GM19397 (cell line): ENCODE results near the gene ACP5.
"Not testable (repeated sequence)": the region's sequence is repeated elsewhere in the genome, so short reads cannot be mapped to it uniquely, and the experiment has no call there.

Experiments
- ATAC-seq: cut with Tn5 transposase; IDR thresholded peaks from one replicate; pipeline ENCODE4 v1.9.1; 2021; ENCODE audit warnings: mild to moderate bottlenecking, moderate library complexity; ENCODE audit not compliant: unreplicated experiment

The ACP5 gene

DNA sequence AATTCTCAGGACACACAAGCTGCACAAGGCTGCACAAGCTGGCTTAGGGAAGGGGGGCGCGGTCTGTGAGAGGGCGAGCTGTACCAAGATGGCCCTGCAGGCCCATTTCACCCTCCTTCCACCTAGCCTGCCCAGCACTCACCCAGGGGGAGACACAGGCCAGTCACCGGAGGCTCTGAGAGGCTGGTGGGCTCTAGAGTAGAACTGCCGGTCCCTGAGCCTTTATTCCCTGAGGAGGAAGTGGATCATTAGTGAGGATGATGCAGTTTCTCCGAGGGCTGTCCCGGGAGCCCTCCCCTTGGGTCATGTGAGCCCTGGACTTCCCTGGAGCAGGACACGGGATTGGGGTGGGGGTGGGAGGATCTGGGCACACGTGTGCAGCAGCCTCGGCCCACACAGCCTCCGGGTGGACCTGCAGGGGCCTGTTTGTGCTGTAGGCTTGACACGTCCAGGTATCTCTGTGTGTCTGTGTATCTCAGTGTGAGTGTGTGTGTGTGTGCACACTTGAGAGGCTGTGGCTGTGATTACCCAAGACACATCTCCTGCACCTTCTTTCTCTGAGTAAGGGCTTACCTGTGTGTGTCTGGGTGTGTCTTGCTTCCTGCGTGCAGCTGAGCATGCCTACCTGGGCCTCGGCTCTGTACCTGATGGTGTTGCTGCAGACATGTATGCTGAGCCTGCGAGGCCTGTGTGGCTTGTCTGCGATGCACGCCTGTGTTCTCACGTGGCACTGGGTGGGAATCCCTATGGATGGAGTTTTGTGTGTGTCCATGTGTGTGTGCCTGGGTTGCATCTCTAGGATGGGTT lies at the start of gene ACP5:
TSS of gene ACP5 (minus strand) at position 195 of the 807 bp plus-strand sequence. CDS start 328 bp downstream, outside the sequence.
- ATAC-seq: no peak

DNA sequence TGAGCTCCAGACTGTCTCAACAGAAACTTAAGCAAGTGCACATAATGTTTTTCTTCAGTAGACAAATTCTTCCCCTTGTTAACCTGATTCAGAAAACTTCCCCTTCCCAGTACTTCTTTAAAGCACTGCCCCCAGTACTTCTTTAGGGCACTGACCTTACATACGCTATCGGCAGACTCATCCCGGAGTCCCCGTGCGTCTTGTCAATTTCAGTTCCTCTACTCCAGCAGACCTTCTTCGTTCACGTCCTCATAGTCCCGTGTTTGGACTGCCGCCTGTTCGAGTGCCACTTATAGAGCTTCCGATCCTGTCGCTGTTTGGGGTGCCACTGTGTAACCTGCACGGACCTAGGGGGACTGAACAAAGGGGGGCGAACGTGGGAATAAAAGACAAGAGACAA lies 48.8 kb upstream of the ACP5 start:
- no peak for ATAC-seq

DNA sequence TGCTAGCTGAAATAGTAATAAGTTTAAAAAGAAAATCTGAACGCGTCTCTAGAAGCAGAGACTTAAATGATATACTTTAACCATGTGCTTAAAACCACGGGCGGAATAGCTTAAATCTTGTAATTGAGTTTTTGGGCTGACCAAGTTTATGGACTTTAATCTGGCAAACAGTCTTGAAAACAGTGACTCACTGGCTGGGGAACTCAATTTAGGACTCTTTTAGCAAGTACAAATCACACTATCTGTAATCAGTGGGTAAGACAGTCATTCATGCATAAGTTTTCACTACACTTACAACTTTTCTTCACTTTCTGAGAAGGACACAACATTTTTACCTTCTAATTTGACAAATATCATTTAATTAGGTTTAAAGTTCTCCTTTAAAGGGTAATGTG lies 46.6 kb upstream of the ACP5 start:
- no peak for ATAC-seq

DNA sequence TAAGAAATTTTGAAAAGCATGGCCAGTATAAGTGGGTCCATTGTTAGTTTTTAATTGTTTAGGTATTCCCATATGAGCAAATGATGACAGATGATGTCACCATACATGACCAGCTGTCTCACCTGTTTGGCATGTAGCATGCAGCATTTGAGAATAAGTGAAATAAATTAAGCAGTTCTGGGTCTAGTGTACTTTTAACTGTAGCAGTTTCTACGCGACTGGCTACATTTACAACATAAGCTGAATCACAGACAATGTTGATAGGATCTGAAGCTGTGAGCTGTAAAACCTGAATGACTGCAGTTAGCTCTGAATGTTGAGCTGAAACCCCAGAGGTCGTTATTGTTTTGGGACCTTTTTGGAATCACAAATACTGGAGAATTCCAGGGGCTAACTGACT lies 45.0 kb upstream of the ACP5 start:
- ATAC-seq: not testable (repeated sequence)

DNA sequence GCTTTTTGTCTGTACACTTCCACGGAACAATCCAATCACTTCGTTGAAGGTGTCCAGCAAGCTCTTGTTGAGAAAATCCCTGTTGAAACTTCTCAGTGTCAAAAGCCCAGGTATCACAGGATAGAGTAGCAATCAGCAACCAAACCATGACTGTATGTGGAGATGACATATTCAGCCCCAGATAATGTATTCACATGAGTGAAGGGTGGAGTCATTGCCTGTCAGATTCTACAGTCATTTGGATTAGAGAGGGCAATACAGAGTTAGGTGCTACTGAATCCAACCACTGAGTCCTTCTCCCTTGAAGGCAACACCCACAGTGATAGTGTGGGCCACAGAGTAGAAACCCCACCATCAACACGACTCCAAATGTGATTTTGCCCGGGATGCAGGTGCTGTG lies 43.1 kb upstream of the ACP5 start:
- ATAC-seq: no peak

DNA sequence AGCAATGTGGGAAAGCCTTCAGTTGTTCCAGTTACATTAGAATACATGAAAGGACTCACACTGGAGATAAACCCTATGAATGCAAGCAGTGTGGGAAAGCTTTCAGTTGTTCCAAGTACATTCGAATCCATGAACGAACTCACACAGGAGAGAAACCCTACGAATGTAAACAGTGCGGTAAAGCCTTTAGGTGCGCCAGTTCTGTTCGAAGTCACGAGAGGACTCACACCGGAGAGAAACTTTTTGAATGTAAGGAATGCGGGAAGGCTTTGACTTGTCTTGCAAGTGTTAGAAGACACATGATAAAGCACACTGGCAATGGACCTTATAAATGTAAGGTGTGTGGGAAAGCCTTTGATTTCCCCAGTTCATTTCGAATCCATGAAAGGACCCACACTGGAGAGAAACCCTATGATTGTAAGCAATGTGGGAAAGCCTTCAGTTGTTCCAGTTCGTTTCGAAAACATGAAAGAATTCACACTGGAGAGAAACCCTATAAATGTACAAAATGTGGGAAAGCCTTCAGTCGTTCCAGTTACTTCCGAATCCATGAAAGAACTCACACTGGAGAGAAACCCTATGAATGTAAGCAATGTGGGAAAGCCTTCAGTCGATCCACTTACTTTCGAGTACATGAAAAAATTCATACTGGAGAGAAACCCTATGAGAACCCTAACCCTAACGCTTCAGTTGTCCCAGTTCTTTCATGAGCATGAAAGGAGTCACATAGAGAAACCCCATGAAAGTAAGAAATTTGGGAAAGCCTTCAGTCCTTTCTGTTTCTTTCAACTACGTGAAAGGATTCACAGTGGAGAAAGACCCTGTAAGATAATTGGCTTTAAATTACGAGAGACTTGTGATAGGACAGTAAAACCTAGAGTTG lies 40.0 kb upstream of the ACP5 start:
- no peak for ATAC-seq

DNA sequence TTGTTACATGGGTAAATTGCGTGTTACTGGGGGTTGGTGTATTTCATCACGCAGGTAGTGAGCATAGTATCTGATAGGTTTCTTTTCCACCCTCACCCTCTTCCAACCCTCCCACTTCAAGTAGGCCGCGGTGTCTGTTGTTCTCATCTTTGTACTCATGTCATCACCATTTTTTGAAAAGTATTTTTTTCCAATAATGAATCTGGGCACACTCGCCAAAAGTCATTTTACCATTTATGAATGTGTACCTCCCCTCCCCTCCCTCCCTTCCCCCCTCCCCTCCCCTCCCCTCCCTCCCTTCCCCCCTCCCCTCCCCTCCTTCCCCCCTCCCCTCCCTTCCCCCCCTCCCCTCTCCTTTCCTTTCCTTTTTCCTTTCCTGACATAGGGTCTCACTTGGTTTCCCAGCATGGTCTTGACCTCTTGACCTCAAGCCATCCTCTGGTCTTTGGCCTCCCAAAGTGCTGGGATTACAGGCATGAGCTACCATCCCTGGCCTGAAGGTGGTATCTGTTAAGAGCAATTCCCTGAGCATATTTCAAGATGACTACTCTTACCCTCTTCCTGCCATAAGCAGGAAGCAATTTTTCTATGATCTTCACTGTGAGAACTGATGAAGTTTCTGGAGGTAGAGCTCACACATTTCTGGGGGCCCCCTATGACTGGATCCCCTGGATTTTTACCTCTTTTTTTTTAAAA lies 35.5 kb upstream of the ACP5 start:
- no peak for ATAC-seq

DNA sequence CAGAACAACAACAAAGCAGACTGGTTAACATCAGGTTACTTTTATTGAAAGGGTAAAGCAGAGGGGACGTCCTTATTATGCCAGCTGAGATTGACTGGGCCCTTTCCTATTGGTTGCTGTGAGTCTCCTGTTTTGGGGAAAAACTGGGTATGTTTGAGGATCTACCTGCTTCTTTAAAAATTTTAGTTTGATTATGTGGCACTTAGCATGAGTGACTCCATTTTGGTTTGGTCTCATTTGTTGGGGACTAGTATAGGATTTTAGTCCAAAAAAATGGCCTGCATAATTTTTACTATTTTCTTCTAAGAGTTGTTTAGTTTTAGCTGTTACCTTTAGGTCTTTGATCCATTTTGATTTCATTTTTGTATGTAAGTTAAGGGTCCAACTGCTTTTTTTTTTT lies 34.3 kb upstream of the ACP5 start:
- ATAC-seq: no peak

DNA sequence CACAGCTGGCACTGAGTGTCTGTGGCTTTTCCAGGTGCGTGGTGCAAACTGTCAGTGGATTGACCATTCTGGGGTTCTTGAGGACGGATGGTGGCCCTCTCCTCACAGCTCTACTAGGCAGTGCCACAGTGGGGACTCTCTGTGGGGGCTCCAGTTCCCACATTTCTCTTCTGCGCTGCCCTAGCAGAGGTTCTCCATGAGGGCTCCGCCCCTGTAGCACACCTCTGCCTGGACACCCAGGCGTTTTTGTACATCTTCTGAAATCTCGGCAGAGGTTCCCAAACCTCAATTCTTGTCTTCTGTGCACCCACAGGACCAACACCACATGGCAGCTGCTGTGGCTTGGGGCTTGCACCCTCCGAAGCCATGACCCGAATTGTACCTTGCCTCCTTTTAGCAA lies 29.0 kb upstream of the ACP5 start:
- ATAC-seq: no peak

DNA sequence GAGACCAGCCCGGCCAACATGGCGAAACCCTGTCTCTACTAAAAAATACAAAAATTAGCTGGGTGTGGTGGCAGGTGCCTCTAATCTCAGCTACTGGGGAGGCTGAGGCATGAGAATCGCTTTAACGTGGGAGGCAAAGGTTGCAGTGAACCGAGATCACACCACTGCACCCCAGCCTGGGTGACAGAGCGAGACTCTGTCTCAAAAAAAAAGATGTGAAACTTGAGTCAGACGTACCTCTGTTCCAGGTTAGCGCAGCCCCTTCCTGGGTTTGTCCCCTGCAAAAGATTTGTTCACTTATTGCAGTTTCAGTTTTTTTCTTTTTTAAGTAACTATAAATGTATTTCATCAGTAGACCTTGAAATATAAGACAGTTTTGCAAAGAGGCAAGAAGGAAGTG lies 22.3 kb upstream of the ACP5 start:
- not testable (repeated sequence) for ATAC-seq

DNA sequence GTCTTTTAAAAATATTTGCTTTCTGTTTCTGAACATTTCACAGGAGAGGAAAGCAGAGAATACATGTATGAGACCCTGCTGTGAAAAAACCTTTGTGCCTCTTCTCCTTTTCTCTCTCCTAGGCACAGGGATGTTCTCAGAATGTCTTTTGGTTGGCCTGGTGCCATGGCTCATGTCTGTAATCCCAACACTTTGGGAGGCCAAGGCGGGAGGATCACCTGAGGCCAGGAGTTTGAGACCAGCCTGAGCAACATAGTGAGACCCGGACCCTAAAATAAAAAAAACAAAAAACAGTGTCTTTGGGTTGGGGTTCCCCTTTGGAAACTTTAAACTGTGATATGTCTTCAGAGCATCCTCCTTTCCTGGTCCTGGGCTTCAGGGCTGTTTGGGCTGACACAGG lies 21.3 kb upstream of the ACP5 start:
- ATAC-seq: no peak

DNA sequence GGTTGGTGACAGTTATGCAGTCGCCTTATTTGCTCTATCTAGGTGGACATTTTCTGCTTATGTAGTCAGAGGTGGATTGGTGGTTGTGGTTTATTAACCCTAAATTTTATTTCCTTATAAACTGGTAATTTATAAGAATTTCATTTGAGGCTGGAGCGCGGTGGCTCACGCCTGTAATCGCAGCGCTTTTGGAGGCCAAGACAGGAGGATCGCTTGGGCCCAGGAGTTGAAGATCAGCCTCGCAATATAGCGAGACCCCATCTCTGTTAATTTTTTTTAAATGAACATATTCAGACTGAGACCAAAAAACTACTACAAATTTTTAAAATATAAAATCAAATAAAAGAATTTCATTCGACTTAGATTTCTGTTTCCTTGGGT lies 20.6 kb upstream of the ACP5 start:
- ATAC-seq: no peak

DNA sequence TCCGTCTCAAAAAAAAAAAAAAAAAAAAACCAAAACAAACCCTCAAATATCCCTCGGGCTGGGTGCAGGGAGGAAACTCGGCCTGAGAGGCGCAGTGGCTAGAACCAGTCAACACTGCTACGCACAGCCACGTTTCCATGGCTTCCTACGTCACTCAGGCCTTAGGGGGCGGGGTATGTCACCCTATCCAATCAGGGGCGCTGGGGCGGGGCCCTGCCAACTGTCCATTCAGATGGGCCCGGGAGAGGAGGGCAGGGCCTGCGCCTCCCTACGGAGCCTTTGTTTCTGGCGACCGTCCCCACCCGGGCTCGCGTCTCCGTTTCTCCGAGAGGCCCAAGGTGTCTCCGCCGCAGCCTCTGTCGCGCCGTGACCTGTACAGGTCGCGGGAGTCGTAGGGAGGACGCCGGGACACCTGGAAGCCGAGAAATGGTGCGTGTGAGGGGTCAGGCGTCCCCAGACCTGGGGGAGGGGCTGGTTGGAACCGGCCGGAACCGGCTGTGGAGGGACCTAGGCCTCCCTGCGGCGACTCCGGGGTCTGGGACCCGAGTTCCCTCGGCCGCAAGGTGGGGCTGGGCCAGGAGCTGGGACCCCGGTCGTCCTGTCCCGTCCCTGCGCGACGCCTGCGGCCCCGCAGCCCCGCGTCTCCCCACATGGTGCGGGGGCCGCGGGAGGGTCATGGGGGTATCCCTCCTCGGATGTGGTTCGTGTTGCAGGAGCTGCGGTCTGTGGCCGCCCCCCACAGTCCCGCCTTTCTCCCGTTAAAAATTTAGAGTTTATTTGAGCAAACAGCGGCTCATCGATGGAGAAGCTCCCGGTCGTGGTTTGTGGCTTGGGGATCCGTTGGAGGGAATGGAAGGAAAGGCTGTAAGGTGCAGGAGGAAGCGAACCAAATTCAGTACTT lies 20.0 kb upstream of the ACP5 start, which contains the start of gene ZNF627:
TSS of gene ZNF627 (plus strand) at position 282 of the 901 bp plus-strand sequence. CDS start at position 427, 145 bp downstream.
- peak; percentile 97 for ATAC-seq

DNA sequence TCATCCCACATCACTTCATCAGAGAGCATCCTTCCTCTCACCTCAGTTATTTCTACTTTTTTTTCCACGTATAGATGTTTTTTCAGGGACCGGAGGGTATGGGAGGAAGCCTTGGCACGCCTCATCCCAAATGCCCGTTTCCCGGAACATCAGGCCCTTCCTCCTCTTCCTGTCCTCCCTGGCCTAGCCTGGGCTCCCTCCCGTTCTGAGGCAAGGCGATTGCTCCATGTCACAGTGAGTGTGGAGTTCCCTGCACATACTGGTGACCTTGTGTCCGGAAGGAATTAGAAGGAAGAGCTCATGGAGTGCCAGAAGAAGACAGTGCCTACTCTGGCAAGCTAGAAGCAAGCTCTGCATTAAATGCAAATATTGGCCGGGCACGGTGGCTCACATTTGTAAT lies 18.7 kb upstream of the ACP5 start:
- ATAC-seq: no peak

DNA sequence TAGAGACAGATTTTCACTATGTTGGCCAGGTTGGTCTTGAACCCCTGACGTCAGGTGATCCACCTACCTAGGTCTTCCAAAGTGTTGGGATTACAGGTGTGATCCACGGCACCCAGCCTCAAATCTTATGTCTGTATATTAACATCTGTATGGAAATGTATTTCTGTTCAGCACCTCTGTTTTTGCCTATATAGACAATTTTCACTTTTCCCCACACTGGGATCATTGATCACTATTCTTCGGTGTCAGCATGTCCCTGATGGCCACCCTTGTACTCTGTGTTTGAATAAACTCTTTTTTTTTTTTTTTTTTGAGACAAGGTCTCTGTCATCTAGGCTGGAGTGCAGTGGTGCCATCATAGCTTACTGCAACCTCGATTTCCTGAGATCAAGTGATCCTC lies 16.6 kb upstream of the ACP5 start:
- no peak for ATAC-seq

DNA sequence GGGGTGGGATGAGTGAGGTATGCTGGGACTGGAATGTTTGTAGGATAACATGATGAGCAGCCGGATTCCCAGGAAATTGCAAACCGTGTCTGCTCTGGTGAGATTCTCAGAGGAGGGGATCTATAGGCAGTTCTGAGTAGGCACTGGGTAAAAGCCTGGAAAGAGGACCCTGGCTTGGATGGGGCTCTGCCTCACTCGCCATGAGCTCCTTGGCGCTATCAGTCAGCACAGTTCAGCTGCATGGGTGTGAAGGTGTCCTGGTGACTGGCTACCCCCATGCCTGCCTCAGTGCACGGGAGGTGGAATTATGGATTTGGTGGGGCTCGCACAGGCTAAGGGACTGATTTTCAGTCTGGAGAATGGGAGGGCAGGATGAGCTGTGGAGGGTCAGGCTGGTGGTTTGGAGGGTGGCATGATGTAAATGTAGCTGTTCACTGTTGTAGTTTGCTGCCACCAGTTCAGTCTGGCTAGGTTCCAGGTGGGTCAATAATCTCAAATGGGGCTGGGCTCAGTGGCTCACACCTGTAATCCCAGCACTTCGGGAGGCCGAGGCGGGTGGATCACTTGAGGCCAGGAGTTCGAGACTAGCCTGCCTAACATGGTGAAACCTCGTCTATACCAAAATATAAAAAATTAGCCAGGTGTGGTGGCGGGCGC lies 10.7 kb upstream of the ACP5 start:
- ATAC-seq: no peak

DNA sequence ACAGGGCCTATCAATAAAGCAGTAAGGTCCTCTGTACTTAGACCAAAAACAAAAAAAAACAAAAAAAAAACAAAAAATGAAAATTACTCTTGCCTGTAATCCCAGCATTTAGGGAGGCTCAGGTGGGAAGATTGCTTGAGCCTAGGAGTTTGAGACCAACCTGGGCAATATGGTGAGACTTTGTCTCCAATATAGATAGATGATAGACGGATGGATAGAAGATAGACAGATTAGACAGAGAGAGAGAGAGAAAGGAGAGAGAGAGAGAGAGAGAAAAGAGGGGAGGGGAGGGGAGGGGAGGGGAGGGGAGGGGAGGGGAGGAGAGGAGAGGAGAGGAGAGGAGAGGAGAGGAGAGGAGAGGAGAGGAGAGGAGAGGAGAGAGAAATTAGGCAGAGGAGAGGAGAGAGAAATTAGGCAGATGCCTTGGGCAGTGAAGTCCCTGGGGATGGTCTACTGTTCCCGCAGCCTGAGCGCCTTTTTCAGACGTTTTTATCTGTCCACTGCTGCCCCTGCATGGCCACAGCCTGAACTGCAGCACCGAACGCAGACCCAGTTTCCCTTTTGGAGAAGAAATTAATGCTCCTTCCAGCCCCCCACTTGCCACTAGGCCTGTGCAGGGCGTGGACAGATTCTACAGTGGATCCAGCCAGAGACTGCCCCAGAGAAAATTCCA lies 10.0 kb upstream of the ACP5 start:
- no peak for ATAC-seq

DNA sequence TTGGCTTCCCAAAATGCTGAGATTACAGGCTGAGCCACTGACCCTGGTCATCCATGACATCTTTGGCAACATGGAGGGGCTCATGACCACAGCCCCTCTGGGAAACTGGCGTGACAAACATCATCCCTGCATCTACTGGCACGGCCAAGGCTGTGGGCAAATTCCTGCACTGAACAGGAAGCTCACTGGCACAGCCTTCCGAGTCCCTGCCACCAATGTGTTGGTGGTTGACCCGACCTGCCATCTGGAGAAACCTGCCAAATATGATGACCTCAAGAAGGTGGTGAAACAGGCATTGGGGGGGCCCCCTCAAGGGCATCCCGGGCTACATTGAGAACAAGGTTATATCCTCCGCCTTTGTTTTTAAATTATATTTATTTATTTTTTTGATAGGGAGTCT lies 8.9 kb upstream of the ACP5 start:
- ATAC-seq: no peak

DNA sequence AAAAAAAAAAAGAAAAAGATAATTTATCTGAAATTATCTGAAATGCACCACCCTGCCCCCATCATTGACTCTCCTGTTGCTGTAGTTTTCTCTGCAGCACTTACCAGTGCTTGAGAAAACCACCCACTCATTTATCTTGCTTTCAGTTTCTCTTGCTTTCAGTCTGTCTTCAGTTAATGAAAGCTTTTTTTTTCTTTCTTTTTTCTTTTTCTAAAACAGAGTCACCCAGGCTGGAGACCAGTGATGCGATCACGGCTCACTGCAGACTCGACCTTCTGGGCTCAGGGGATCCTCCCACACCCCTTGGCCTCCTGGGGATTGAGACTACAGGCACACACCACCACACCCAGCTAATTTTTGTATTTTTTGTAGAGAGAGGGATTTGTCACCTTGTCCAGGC lies 4.3 kb upstream of the ACP5 start:
- ATAC-seq: peak; percentile 67
